NCI-H82 (cell line): ENCODE data around the gene CLCN6.

Experiments
- DNase-seq: peaks from one replicate; lab custom pipeline; 2025; lab: John Stamatoyannopoulos, UW

The CLCN6 gene

DNA sequence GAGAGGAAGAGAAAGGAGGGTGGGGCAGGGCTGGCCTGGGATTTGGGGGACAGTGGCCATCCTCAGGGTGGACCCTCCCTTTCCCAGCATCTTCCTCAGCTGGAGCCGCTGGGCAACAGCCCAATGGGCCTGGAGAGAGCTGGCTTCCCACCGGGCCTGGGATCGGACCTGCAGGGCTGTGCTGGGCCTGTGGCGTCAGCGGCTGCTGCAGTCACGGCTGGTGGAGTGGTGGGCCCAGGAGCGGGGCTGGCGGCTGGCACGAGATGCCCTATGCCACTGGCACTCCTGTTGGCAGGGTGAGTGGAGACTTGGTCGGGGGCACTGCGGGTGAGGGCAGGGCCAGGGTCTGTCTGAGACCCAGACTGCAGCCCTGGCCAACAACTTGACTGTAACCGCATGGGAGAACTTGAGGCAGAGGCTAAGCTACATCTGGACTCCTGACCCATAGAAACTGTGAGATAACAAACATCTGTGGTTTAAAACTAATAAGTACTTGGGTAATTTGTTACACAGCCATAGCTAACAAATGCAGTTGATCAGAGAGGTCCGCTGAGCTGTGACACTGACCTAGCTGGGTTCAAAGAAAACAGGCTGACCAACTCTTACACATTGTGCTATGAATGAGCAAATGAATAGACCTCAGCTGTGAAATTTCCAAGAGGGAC, 26.1 kb upstream of the CLCN6 start:
- DNase-seq = no peak

DNA sequence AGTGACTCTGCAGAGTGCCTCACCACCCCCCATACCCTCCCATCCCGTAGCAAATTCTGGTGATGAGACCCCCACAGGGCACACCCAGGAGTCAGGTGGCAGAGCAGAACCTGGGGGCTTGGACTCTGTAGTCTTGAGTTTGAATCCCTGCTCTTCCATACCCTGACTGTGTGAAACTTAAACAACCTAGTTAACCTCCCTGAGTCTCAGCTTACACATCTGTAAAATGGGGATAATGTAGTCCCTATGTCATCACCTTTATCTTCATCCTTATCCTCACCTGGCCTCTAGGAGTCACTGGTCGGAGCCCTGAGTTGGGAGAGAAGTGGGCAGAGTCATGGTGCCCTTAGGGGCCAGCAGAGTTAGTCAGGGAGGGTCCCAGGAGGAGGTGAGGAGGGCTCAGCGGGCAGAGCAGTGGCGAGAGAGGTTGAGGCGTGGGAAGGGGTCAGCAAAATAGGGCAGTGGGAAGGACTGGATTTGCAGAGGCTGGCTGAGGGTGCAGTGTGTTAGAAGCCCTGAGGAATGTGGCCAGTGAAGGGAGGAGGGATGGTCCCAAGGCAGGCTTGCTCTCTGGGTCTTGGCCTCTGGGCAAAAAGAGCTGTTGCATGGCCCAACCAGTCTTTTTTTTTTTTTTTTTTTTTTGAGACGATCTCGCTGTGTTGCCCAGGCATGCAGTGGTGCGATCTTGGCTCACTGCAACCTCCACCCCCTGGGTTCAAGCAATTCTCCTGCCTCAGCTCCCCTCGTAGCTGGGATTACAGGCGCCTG, 25.4 kb upstream of the CLCN6 start:
- DNase-seq = no peak

DNA sequence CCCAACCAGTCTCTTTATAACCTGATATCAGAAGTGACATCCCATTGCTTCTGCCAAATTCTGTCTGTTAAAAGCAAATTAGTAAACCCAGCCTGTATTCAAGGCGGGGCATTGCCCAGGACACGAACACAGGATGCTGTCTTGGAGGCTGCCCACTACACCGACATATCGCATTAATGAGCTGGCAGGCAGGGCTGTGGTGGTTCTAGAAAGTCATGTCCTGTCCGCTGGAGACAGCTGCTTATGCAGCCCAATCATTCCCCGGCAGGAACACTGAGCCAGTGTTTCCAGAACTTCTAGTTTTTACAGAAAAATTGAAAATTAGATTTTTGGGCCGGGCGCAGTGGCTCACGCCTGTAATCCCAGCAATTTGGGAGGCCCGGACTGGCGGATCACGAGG, 24.7 kb upstream of the CLCN6 start:
- DNase-seq = no peak

DNA sequence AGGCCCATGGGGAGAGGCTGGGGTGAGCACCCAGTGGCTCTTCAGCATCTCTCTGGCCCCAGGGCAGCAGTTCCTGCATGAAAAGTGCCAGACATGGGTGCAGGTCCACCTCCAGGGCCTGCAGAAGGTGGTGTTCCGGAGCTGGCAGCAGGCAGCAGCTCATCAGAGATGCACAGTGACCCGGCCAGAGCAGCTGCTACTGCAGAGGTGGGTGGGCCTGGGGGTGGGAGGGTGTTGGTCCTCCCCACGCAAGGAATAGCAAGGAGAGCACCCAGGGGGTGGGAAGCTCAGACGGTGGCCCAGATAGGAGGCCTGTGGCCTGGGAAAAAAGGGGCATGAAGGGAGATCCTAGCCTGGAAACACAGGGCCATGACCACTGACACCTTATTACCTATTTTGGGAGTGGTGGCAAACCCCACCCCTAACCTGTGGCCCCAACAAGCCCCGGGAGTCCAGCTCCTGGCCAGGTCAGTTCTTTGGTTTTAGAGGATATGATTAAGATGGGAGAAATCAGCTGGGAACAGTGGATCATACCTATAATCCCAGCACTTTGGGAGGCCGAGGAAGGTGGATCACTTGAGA, 23.8 kb upstream of the CLCN6 start:
- no peak for DNase-seq

GRCh38 chr1:11783556-11783955, 22.4 kb upstream of the CLCN6 start:
- DNase-seq = no peak

GRCh38 chr1:11784256-11784992, 21.6 kb upstream of the CLCN6 start:
- DNase-seq = no peak

- DNase-seq = peak; percentile 64
These were observed 20.8 kb upstream of the CLCN6 start for GRCh38 chr1:11784993-11785769.

DNA sequence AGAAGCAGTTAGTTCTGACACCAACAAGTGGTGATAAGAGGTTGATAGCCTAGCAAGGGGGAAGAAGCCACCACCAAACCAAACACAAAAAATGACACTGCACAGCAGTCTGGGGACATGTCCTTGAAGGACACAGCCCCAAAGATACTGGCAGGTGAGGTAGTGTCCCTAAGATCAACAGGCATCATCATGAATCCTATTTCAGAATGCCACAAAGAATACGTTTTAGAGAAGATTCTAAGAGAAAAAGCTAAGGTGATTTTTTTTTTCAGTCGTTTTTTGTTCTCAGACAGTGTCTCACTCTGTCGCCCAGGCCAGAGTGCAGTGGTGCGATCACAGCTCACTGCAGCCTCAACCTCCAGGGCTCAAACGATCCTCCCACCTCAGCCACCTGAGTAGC, 19.8 kb upstream of the CLCN6 start:
- DNase-seq = no peak

GRCh38 chr1:11787251-11787803, 18.7 kb upstream of the CLCN6 start:
- DNase-seq = no peak

DNA sequence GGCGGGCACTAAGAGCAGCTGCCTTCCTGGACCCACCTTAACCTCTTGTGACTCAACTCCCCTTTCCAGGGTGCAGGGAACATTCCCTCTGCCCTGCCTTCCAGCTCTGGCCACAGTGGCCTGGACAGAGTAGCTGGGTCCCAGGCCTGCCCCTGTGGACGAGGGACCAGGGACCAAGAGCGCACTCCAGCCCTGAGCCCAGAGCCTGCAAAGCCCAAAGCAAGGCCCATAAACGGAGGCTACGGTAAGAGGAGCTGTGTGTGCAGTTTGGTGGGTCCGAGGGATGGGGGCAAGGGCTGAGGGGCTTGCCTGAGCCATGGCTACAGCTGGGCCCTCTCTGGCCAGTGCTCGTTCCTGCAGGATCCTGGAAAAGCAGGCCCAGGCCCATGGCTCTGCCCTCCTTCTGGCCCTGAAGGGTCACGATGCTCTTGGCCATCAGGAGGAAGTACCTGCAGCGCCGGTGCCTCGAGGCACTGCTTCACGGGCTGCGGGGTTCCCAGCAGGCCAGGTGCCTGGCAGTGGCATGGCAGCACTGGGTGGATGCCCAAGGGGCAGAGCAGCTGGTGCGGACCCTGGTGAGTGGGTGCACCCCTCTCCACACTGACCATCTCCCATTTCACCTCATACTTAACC, 18.1 kb upstream of the CLCN6 start:
- DNase-seq = no peak

GRCh38 chr1:11788549-11789053, 17.4 kb upstream of the CLCN6 start:
- DNase-seq = no peak

- no peak for DNase-seq
These were observed 16.6 kb upstream of the CLCN6 start for GRCh38 chr1:11789126-11790067.

DNA sequence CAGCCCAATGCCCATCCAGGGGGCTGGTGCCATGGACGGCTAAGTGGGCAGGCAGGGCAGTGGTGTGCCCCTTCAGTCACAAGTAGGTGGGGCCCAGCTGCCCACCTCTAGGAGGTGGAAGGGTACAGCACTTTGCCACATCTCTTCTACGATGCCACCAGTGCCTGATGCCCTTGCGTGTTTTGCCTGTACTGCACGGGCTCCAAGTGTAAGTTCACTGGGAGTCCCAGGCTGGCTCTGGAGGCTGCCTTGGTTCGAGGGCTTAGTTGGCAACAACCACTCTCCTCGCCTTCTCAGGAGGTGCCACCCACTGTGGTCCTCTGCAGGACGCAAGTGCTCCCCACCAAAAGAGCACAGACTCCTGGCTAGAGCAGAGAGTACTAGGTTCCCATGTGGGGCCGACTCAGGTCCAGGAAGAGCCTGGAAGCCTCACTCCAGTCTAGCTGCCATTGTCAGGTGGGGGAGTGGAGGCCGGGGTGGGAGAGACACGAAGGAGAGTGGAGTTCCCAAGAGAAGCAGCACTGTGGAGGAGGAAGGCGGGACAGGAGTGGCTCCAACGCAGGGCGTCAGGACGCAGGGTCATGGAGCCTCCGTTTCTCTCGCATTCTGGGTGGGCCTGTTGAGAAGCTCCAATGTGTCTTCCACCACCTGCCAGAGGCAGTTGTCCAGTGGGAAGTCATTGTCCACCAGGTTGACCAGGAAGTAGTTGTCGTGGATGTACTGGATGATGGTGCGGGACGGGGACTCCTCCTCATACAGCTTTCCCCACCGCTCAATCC, 15.7 kb upstream of the CLCN6 start:
- no peak for DNase-seq

DNA sequence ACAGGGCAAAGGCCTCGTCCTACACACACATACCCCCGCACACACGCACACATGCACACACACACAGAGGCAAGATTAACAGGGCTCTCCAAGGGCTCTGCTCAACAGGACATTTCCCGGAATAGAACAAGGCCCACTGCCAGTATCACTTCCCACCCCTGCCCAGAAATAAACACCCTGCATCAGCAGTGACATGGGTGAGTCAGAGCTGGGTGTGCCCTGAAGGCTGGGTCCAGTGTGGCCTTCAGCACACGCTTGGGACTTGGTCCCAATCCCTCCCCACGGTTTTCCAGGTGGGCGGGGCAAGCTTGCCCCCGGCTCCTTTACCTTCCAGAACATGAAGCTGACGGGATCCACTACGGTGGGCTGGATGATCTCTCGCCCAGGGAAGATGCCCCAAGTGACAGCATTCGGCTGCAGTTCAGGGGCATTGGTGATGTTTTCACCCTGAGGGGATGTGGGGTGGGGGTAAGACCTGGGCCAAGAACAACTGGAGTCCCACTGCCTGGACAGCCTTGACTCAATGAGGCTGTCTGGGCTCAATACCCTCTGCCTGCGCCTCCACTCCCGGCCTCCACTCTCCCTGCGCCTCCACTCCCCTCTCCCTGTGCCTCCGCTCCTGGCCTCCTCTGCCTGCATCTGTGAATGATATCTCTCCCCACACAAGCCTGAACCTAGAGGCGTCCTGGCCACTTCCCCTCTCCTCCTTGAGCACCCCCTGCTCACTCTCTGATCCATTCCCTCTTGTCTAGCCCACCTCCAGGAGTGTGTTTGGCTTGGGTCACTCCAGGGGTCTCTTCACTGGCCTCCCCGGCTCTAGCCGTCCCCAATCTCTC, 14.9 kb upstream of the CLCN6 start:
- DNase-seq = no peak

DNA sequence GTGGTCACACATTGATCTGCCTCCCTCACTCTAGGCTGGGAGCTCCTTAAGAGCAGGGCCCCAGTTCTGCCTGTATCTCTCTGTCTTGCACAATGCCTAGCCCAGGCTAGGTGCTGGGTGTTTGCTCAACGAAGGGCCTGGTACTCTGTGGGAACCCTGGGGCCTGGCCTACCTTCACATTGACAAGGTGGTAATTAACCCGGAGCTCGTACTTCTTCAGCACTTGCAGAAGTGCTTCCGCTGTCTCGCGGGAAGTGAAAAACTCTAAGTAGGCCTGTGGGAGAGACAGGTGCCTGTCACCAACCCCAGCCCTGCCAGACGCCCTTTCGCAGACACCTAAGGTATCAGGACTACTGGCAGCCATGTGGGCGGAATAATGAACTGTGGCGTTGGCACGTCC, 13.9 kb upstream of the CLCN6 start:
- no peak for DNase-seq

DNA sequence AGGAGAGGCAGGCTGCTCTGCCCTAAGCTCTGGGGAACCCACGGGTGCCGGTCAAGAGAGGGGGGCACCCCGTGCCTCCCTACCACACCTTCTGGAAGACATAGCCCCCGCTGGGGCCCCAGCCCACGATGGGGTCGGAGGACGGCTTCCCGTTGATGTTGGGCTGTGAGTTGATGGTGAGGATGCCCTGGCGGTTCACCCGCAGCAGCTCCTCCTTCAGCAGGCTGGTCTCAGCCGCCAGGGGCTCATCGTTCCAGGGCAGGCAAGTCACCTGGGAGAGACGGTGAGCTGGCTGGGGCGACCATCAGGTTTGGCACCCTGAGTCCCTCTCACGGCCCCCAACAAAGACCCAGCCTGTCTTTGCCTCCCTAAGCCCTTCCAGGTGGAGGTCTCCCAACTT, 12.2 kb upstream of the CLCN6 start:
- no peak for DNase-seq

DNA sequence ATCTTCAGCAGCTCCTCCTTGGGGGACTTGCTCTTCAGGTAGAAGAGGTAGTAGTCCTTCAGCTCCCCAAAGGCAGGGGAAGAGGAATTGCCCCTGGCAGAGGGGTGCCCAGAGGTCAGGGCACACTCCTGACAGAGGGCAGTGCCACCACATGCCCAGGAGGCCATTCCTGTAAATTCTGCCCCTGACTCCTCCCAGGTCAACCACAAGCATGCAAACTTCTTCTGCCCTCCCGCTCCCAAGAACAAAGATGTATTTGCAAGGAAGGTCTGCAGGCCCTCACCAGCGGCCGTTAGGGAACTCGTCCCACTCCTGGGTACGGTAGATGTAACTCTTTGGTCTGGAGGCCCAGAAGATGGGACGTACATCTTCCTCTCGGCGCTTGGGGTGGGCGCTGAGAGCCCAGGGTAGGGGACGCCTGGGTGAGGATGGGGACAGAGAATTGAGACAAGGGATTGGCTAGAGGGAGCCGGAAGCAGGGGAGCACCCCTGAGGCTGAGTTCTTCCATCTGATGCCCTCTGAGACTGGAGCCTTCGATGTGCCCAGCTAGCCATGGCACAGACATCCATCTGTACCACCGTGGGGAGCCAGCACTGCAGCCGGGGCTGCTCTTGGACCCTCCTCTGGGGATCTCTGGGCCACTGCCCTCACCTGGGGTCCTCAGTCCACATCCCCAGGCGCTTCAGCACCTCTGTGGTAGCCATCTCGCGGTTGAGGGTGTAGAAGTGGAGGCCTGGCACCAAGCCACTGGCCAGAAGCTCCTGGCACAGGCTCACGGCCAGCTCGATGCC, 11.3 kb upstream of the CLCN6 start:
- no peak for DNase-seq
